8988T (cell line): Measurements from ENCODE around the gene TCF7L1.
"Not testable (repeated sequence)": the region's sequence is repeated elsewhere in the genome, so short reads cannot be mapped to it uniquely, and the experiment has no call there.

Experiments
- DNase-seq: peaks from one replicate; pipeline ENCODE4 v3.0.0; 2011

The TCF7L1 gene

DNA sequence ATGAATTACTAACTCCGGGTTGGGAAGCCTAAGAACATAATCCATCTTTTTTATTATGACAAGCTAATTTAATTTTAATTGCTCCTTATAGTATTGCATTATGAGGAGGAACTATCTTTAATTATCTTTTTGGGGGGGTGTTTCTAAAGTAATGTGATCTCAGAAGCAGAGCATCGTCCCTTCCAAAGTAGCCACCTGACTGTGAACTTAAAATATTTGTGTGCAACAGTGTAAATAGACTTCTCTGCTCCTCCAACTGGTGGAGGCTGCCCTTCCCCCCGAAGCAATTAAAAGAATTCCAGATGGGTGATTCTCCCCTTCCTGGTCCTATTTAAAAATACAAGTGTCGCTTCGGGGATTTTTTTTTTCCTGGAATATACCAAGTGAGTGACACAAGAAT is 55.7 kb downstream of the TCF7L1 start:
- DNase-seq: no peak

DNA sequence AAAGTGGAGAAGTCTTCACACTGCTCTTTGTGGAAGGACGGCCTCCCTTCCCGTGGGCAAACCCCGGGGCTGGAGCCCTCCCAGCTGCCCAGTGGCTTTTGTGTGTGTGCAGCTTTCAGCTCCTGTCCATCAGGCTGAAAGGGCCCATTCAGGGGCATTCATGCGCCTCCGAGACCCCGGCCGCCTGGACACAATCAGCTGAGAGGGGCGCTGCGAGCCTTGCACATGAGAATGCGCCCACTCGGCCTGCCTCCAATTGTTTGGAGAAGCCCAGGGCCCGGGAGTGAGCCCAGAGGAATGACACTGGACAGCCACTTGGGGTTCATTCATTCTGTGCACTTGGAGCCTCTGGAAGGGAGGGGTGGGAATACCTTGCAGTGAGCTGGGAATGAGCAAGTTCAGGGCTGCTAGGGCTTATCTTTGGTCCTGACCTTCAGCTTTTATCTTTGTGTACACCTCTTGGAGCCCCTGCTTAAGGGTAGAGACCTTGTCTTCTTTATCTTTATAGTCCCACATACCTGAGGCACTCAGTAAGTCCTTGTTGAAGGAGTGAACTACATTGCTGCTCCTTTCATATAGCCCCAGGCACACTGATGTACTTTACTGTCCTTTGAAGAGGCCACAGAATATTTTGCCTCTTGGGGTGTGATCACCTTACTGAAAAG is 56.5 kb downstream of the TCF7L1 start:
- no peak for DNase-seq

DNA sequence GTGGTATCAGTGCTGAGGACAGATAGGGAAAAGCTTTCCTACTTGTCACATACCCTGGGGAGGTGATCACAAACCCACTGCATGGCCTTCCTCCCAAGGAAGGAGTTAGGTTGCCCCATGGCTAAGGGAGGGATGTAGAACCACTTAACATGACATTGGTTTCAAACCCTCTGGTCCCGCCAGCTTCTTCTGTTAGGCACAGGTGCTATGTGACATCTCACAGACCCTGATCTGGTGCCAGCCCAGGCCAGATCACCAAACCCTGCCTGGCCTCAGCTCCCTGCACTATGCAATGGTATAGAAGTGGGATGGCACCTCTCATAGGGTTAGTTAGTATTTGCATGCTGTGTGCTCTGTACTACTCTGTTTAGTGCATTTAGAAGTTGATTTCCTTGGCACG is 58.0 kb downstream of the TCF7L1 start:
- no peak for DNase-seq

DNA sequence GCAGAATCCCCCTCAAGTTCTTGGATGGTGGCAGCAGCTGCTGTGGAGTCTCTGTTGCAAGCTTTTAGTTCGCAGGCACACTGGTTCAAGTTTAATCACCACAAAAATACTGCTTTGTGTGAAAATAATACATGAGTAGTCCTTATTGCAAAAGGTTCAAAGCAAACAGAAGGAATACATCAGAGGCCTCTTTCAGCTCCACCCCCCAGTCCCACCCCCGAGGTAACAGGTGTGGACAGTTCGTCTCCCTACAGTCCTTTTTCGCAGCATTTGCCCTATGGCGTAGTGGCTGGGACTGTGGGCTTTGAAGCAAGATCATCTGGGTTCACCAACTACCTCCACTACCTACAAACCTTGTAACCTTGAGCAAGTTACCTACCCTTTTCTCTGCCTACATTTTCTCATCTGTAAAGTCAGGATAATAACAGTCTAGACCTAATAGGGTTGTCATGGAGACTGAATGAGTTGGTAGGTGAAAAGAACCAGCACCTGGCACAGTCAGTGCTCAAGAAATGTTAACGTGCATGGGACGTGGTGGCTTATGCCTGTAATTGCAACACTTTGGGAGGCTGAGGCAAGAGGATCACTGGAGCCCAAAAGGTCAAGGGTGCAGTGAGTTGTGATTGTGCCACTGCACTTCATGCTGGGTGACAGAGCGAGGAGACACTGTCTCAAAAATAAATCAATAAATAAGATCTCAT is 61.7 kb downstream of the TCF7L1 start:
- no peak for DNase-seq

DNA sequence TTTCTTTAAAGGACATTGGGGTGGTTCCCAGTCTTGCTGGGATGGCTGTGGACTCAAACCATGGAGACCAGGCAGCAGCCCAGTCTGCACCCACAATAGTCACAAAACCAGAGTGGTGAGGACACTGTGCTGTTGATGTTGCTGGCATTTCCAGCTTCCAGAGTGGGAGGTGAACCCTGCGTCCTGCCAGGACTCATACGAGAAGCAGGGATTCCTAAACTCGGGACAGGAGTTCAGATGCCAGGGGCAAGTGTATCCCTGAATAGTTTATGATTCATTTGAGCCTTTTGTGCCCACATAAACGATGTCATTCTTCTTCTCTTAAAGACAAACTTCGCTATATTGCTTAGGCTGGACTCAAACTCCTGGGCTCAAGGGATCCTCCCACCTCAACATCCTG is 62.8 kb downstream of the TCF7L1 start:
- no peak for DNase-seq

DNA sequence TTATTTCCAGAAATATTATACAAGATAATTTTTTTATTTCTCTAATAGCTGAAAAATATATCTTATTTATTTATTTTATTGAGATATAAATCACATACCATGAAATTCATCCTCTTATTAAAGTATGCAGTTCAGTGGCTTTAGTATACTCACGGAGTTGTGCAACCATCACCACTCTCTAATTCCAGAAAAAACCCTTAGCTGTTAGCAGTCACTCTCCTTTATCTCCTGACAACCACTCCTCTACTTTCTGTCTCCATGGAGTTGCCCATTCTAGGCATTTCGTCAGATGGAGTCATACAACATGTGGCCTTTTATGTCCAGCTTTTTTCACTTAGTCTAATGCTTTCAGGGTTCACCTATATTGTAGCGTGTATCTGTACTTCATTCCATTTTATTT is 66.5 kb downstream of the TCF7L1 start:
- no peak for DNase-seq

DNA sequence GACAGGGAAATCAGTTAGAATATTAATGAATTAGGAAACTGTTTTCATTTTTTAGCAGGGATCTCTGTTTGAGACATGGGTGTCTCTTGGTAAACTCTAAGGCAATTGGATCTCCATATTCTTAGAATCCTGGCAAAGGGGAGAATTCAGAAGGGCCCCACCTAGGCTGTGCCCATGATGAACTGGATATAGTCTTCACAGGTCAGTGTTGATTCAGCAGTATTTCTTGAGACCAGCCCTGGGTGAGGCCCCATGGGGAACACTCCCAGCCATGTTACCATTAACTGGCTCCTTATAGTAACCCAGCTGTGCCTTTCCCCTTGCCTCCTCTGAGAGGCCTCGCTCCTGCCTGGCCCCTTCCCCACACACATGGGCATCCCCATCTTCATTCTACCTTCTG is 76.7 kb downstream of the TCF7L1 start:
- no peak for DNase-seq

DNA sequence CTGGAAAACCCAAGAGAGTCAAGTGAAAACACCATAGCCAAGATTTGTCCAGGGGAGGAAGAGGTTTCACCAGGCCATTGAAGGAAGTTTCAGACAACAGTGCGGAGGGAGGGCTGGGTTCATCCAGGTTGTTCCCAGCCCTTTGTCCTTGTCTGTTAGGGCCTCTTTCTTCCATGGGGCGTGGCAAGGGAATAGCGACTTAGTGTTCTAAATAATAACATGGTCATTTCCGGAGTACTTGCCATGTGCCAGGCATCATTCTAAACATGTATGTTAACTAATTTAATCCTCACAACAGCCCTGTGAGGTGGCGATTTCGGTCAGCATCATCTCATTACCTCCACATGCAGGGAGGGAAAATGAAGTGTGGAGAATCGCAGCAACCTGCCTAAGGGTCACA is 77.3 kb downstream of the TCF7L1 start:
- DNase-seq: no peak

DNA sequence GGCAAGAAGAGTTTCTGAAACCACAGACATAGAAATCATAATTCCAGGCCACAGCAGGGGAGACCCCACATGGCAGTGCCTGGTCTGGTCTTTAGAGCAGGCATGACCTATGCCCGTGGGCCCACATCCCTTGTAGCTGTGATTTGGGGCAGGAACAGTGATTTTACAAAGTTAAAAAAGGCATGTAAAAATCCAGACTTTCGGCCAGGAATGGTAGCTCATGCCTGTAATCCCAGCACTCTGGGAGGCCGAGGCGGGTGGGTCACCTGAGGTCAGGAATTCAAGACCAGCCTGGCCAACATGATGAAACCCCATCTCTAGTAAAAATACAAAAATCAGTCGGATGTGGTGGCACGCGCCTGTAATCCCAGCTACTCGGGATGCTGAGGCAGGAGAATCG is 78.4 kb downstream of the TCF7L1 start:
- DNase-seq: not testable (repeated sequence)

DNA sequence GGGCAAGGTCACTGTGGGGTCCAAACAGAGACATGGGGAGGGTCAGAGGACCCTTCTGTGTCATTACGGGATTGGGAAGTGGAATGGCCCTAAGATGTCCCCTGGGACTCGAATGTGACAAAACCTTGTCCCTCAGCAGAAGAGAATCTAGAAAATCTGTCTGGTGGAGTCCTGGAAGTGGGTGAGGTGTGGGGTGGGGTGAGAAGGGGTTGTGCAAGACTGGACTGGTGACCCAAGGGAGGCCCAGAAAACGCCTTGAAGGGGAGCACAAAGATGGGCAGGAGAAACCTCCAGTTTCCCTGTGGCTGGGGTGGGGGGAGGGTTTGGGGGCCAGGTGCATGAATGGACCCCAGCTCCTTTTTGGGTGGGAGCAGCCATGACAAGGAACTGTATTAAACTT is 79.6 kb downstream of the TCF7L1 start:
- DNase-seq: no peak

DNA sequence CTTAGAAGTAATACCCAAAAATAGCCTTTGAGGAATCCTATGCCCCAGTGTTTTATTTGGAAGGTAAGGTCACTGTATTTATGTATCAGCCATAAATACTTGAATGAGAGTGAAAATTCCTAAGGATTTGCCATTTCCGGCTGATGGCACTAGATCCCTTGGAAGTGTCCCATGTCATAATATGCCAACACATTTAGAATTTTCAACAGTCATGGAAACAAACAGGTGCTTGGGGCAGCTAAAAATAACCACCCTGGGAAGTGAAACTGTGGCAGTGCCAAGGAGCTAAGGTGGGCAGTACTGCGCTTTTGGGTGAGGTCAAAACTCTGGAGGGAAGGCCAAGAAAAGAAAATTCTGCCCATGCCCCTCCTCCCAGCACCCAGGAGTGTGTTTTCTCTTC is 80.2 kb downstream of the TCF7L1 start:
- DNase-seq: no peak

DNA sequence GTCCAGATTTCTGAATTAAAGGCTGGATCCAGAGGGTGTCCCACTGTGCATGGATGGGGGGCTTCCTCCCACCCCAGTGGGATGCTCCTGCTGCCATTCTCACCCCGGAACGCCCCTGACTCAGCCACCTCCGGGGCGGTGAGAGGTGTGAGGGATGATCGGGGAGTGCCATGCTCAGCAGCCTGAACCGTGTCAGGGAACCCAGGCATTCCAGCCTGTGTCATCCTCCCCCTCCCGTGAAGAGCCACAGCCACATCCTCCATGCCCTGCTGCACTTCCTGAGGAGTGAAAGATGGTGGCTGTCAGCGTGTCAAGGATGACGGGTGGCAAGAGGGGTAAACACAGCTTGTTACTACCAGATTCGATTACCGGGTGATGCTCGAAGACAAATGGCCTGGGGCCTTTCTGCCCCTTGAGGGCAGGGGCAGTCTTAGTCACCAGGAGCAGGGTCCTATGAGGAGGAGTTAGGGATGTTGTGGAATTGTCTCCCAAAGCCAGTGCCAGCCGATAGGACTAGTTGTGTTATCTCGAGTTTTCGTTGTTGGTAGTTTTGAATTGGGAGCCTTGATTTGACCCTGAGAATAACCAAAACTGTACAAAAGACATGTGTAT is 80.8 kb downstream of the TCF7L1 start:
- no peak for DNase-seq

DNA sequence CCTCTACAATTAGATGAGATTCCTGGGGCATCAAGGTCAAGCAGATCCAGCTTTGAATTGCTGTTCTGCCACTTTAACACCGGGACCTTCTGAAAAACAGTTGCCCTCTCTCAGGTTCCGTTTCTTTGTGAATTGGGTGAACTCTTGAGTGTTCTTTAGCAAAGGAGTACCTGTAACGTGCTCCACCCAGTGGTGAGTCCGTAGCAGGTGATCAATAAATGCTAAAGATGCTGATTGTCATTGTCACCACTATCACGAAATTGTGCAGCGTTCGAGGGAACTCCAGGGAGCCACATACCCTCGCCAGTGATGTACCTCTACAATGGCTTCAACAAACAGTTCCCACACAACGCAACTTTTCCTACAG is 81.9 kb downstream of the TCF7L1 start:
- DNase-seq: no peak

DNA sequence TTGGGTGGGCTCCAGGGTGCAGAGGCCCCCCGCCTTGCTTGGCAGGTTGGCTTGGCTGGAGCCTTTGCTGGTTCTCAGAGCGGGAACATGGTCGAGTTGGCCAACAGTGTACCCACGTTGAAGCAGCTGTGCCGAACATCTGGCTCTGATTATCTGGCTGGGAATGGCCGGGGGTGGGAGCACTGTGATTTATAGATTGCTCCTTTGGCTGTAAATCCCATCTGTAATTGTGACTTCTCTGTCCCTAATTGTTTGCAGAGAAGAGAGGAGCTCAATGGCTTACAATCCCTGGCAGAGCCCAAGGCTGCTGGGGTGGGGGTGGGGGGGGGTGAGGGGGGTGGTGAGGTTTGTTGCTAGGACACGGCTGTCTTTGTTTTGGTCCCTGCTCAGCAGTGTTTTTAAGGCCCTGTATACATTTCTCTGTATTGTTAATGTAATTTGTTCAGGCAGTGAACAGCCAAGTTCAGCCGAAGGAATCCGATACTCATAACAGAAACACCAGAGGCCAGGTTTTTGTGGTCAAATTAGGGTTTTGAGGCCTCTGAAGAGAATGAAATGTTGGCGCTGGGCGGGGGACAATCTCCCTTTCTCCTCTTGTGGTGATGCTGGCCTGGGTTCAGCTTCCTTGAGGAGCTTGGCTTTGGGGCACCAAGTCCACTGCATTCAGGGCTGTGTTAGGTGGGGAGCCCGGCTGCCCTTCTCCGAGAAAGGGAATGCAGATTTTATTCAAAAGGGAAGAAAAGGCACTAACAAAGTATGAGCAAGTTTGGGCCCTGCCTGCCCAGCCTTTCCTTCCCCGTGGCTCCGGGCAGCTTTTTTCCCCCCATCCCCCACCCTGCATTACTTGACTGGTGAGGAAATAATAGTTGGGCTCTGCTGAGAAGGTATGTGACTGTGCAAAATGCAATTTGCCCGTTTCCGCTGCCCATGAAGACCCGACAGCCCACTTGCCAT is 82.5 kb downstream of the TCF7L1 start:
- DNase-seq: no peak

DNA sequence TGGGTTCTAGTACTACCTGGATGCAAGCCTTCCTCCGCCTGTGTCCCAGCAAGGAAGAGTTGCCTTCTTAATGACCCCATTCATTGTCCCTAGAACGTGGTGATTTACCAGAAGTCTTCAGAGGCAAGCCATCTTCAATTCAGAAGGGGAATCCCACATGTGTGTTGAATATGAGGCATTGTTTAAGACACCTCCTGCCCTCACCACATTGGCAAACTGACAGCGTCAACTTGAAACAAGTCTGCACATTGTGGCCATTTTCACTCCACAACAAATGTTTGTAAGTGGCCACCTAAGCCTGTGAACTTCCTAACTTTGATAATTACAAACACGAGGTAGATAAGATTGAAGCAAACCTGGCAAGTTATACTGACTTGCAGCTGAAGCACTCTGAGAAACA is 83.7 kb downstream of the TCF7L1 start:
- no peak for DNase-seq

DNA sequence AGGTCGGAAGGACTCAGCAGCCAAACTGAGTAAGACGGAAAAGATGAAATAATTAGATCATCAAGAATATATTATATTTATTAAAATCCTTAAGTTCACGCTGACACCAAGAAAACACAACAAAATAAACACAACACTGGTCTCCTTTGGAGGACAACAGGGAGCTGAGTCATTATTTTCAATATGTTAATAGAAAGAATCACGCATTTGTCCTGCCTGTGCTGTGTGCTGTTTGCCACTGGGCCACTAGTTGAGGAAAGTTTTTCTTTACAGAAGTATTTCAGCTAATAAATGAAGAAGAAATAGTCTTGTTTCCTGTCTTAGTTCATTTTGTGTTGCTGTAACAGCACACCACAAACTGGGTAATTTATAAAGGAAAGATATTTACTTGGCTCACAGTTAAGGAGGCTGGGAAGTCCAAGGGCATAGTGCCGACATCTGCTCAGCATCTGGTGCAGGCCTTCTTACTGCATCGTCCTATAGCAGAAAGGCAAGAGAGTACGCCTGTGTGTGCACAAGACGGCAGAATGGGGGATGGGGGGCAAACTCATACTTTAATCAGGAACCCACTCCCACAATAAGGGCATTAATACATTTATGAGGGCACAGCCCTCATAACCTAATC is 88.0 kb downstream of the TCF7L1 start:
- DNase-seq: no peak

DNA sequence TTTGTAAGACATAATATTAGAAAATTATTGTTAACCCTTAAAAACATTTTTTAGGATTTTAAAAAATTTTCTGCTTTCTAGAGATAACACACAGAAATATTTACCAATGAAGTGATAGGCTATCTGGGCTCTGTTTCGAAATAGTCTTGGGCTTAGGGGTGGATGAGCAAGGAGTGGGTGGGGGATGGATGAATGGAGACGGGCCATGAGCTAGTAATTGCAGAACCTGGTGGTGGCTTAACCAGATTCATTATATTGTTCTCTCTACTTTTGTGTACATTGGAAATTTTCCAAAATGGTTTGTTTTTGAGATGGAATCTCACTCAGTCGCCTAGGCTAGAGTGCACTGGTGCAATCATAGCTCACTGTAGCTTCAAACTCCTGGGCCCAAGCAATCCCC is 89.6 kb downstream of the TCF7L1 start:
- DNase-seq: no peak

DNA sequence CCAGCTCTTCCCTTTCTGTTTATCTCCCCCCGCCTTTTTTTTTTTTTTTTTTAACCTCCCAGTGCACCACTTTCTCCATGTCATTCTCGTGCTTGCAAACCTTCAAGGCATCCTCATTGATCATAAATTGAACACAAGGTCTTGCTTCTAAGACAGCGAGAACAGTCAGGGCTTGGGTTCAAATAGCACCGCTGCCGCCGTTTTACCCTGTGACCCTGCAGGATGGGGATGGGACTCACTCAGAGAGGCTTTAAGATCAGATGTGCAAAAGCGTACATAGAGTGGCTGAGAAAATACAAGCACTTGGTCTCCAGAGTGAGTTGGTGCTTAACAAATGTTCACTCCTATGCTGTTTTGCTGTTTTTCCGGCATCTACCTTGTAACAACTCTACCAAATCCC is 93.6 kb downstream of the TCF7L1 start:
- no peak for DNase-seq

DNA sequence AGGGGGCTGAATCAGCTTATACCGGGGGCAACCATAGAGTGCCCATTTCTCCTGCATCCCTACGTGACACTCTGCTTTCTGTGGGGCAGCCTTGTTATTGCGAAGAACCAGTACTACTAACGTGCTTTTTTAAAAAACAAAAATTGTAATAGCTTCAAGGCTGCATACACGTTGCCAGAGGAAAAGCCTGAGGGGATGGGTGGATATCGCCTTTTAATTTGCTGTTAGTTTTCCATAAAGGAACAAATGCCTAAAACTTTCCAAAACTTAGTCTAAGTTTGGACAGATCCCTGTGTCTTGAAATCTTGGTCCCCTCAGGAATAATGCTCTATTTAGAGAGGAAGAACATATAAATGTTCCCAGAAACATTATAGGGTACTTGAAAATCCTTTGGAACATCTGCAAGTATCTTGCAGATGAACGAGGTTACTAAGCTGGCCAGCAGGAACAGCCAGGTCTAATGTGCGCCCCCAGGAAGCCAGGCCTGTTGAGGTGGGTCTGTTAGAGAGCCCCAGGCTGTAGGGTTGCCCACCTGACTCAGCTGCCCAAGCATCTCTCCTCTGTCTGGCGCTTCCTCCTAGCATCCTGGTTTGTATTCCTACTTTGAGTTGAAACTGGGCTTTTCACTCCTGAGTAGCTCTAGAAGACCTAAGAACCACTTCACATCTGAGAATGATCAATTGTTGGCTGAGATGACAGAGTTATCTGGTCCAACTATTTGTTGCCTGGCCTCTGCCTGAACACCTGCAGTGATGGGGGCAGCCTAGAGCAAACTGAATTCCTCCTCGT is 97.7 kb downstream of the TCF7L1 start:
- DNase-seq: no peak

DNA sequence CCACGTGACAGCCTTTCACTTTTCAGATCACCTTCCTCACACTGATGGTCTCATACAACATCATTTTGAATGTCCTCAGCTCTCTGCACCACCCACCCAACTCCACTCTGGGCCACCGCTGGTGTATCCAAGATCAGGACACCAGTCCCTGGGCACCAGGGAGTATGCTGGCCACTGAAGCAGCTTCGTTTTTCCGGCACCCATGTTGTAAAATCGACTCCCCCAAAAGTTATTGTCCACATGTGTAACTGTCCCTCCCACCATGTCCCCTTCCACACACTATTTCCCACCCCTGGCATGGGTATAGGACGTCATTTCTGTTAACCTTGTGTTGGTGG is 98.2 kb downstream of the TCF7L1 start:
- DNase-seq: no peak

DNA sequence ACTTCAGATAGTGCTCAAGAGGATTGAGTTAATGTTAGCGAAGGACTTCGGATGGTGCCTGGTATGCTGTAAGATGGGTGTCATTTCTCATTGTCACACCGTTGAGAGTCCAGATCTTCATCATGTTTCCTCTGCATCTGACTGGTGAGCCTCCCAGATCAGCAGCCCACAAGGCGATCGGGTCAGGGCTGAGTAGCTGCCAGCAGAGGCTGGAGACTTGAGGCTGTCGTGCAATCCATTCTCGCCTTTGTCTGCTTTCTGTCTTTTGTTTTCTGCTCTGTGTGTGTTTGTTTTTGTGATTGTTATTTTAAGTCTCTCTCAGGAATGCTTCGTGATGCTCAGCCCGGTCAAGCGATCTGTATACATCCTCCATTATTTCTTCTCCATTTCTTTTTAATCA is 98.8 kb downstream of the TCF7L1 start:
- no peak for DNase-seq

DNA sequence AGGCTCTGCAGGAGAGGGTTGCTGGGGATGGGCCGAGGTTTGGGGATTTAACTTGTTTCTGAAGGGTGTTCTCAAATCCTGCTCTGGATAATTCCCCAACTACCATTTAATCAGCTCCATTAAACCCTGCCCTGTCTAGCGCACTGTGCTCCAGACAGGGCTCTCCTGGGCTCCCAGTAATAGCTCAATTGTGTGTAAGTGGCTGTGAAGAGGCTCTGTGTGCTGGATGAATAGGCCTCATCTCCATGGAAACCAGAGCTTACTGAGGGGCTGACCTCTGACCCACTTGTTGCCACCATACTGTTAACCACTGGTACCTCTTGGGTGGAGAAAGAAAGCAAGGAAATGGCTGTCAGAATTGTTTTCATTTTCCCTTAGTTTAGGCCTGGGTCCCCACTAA is 101.7 kb downstream of the TCF7L1 start:
- DNase-seq: no peak
